Stimulated activated CD4-positive, alpha-beta T cell treated with anti-CD3 and anti-CD28 coated beads, Interleukin-1b, Interleukin-23, amount 100 ng/mL, for 1 hour (primary cell): ENCODE results near the gene SMIM34.
"Not testable (repeated sequence)": the region's sequence is repeated elsewhere in the genome, so short reads cannot be mapped to it uniquely, and the experiment has no call there.

Source experiments
- DNase-seq, 2 donors: peaks; one replicate each; pipeline ENCODE4 v3.0.0-alpha.2; 2020; ENCODE audit warnings: low read depth in 2 of 2

The SMIM34 gene

DNA sequence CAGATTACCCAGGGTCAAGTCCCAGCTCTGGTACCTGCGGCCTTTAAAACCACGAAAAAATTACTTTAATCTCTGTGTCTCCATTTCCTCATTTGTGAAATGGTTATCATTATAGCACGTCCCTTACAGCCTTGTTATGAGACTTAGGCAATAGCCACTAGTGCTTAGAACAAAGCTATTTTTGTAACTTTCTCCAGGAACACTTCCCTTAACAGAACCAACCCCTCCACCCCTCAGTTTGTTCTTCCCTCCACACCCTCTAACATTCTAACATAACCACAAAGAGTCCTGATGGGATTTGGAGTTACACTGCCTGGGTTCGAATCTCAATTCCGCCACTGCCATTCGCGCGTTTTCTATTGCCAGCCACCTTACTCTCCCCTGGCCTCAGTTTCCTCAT, 49.3 kb downstream of the SMIM34 start:
- not testable (repeated sequence) for DNase-seq

DNA sequence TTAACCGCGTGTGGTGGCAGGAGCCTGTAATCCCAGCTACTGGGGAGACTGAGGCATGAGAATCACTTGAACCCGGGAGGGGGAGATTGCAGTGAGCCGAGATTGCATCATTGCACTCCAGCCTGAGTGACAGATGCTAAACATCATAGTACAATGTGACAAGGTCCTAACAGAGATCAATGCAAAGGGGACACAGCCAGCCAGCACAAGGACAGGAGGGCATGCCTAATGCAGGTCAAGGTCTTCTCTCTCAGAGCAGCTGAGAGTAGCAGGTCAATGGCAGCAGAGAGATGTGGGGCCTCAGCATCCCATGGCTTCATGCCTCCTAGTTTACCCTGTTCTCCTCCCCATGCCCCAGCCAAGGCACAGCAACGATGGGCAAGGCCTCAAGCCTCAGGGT, 51.4 kb downstream of the SMIM34 start:
- DNase-seq = no peak

DNA sequence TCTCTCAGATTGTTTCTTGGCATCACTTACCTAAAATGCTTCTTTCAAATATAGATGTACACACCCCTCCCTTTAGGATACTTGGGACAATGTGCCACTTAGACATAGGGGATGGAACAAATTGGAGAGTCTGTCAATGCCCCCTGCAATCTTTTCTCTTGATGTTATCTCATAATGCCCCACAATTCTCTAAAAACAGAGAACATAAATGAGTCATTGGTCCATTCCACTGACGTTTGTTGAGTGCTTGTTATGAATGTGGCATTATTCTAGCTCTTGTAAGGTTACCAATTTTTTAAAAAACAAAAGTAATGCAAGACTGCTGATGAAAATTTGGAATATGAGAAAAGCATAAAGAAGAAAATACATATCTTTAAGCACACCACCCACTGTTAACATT, 54.0 kb downstream of the SMIM34 start:
- DNase-seq = no peak
